Measurements from ENCODE around the gene PSMD4.

DNA sequence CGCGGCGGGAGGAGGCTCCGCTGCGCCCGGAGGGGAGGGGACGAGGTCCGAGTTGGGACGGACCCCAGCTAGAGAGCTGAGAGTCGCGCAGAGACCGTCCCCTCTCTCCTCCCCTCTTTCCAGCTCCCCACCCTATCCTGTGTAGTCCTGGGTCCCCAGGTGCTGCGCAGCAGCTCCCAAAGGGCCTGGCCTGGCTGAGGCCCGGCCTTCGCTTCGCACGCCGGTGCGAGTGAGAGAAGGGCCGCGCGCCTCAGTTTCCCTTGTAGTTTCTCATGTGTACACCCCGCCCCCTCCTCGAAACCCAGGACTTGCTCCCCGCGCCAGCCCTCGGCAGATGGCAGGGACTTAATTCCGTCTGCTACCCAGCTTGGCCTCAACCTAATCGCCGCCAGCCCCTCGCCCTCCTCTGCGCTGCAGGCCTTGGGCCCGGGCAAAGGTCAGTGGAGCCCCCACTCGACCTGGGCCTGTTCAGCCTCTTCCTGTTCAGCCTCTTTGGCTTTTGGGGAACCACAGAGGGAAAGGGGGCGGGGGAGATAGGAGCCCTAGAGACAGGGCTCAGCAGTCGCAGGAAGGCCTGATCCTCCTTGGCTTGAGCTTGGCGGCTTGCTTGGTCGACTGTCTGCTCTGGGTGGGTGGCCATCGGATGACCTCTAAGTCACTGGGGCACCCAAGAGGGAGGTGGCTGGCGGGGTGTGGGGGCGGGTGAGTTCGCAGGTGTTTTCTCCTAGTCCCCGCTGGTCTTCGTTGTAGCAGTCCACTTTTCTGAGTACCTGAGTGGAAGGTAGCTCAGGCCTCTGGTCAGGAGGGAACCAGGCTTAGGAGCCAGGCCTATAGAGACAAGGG lies 28.6 kb downstream of the PSMD4 start:
- no peak for TF ChIP-seq POLR2AphosphoS5 (IDR thresholded peaks at IDR 0.05; ENCODE audit: borderline replicate concordance, low read depth, low read length)
- no peak for TF ChIP-seq EZH2 (IDR thresholded peaks at IDR 0.05)
- TF ChIP-seq FOXP2 (optimal IDR thresholded peaks at IDR 0.05; ENCODE audit: control extremely low read depth, extremely low read length, insufficient read depth): no peak
